Measurements from ENCODE around the gene RTKN2. TPM values are rescaled to one million over a fixed set of nuclear protein-coding genes. Genes with fewer than 3 reads are reported as not detected.
"Not testable (repeated sequence)": the region's sequence is repeated elsewhere in the genome, so short reads cannot be mapped to it uniquely, and the experiment has no call there.

RTKN2 gene
- total RNA-seq, 1 donor from 2014 or later, result 0.09 TPM

GRCh38 chr10:62297857-62298256 lies 29.2 kb upstream of the RTKN2 start:
- H3K4me1 Mint-ChIP-seq, result no peaks in the 10 kb centered on the region
- TF ChIP-seq CTCF (IDR thresholded peaks at IDR 0.05), result no peak
- ChIA-PET CTCF (no interaction called here), POLR2A (no interaction called here)
- ATAC-seq (ENCODE audit: low read depth) (no peak), DNase-seq (no peak)
- H3K27ac Mint-ChIP-seq, result no peak overlapping the region
- no peaks in the 10 kb centered on the region for H3K36me3 Mint-ChIP-seq (ENCODE audit: low read depth)
- no peak overlapping the region for H3K4me3 Mint-ChIP-seq
- intact Hi-C loops (cut with micrococcal nuclease), result no loop called here
- H3K9me3 Mint-ChIP-seq, result peaks cover 7% of the 10 kb centered on the region
- H3K27me3 Mint-ChIP-seq, result peaks cover 14% of the 10 kb centered on the region

DNA sequence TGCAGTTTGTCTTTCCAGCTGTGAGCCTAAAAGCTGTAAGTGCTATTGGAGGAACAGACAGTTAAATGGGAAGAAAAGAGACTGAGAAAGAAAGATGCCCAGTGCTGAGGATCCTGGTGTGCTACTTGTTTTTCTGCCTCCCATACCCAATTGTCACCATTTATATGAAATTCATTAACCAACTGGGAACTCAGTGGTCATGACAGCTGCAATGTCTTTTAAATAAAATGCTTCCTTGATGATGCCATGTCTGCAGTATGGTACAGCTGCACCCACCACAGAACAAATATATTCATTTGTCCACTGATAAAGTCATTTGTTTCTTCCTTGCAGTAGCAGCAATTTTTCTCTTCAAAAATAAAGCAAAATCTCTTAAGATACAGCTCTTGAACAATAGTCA lies 15.6 kb upstream of the RTKN2 start:
- Mint-ChIP-seq H3K36me3 (ENCODE audit: low read depth) (no peaks in the 10 kb centered on the region), H3K4me1 (no peaks in the 10 kb centered on the region), H3K9me3 (no peaks in the 10 kb centered on the region), H3K4me3 (no peak overlapping the region), H3K27me3 (peaks cover 8% of the 10 kb centered on the region), H3K27ac (no peak overlapping the region)
- ChIA-PET POLR2A (no interaction called here), CTCF (no interaction called here)
- intact Hi-C loops (cut with micrococcal nuclease), result no loop called here
- DNase-seq (no peak), ATAC-seq (ENCODE audit: low read depth) (no peak)
- TF ChIP-seq CTCF (IDR thresholded peaks at IDR 0.05), result no peak

DNA sequence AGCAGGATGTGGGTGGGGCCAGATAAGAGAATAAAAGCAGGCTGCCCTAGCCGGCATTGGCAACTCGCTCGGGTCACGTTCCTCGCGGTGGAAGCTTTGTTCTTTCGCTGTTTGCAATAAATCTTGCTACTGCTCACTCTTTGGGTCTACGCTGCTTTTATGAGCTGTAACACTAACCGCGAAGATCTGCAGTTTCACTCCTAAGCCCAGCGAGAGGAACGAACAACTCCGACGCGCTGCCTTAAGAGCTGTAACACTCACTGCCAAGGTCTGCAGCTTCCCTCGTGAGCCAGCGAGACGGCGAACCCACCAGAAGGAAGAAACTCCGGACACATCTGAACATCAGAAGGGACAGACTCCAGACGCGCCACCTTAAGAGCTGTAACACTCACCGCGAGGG lies 12.7 kb upstream of the RTKN2 start:
- POLR2A ChIA-PET, result interaction anchor here (0.7 kb wide), 1 partner anchor 204 kb away, joined by 5 read pairs; no protein-coding TSS in a partner anchor
- not testable (repeated sequence) for H3K4me3 Mint-ChIP-seq; H3K36me3 Mint-ChIP-seq (ENCODE audit: low read depth)

DNA sequence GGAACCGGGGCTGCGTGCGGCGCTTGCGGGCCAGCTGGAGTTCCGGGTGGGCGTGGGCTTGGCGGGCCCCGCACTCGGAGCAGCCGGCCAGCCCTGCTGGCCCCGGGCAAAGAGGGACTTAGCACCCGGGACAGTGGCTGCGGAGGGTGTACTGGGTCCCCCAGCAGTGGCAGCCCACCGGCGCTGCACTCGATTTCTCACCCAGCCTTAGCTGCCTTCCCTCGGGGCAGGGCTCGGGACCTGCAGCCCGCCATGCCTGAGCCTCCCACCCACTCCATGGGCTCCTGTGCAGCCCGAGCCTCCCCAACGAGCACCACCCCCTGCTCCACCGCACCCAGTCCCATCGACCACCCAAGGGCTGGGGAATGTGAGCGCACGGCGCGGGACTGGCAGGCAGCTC lies 11.7 kb upstream of the RTKN2 start:
- H3K36me3 Mint-ChIP-seq (ENCODE audit: low read depth); ATAC-seq (ENCODE audit: low read depth); H3K27me3 Mint-ChIP-seq; intact Hi-C loops (cut with micrococcal nuclease); DNase-seq; POLR2A ChIA-PET; H3K9me3 Mint-ChIP-seq; H3K4me1 Mint-ChIP-seq; H3K27ac Mint-ChIP-seq; H3K4me3 Mint-ChIP-seq: not testable (repeated sequence)
- CTCF ChIA-PET, result interaction anchor here (0.5 kb wide), 1 partner anchor 787 kb away, joined by 3 read pairs; no protein-coding TSS in a partner anchor

More for the DNA sequence above, 12.7 kb upstream of the RTKN2 start:
- H3K4me1 Mint-ChIP-seq; CTCF ChIA-PET; intact Hi-C loops (cut with micrococcal nuclease); ATAC-seq (ENCODE audit: low read depth); H3K27me3 Mint-ChIP-seq; H3K27ac Mint-ChIP-seq; H3K9me3 Mint-ChIP-seq; DNase-seq: not testable (repeated sequence)

DNA sequence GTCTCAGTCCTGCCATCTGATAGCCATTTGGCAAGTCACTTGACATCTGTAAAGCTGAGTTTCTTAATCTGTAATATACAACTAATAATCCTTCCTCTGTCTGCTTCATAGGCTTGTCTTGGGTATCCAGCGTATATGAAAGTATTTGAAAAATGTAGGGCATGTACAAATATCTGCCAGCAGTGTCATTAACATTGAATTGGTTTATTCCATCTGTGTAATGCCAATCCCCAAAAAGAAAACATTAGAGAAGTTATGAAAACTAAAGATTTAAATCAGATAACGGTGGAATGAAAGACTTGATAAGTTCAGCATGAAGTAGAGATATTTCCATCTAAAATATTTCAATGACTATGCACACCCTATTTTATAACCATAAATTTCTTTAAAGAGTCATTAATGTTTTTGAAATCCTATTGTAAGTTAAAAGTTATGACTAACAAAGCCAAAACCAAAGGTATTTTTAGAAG lies 9.8 kb upstream of the RTKN2 start:
- no peaks in the 10 kb centered on the region for H3K4me1 Mint-ChIP-seq
- peaks cover 4% of the 10 kb centered on the region for H3K27me3 Mint-ChIP-seq
- H3K36me3 Mint-ChIP-seq (ENCODE audit: low read depth), result no peaks in the 10 kb centered on the region
- DNase-seq, result no peak
- no peak overlapping the region for H3K4me3 Mint-ChIP-seq
- TF ChIP-seq CTCF (IDR thresholded peaks at IDR 0.05), result no peak
- no peaks in the 10 kb centered on the region for H3K9me3 Mint-ChIP-seq
- no peak for ATAC-seq (ENCODE audit: low read depth)
- POLR2A ChIA-PET, result no interaction called here
- no peak overlapping the region for H3K27ac Mint-ChIP-seq
- intact Hi-C loops (cut with micrococcal nuclease), result no loop called here
- CTCF ChIA-PET, result no interaction called here

- TF ChIP-seq CTCF (IDR thresholded peaks at IDR 0.05), result no peak
- Mint-ChIP-seq H3K9me3 (no peaks in the 10 kb centered on the region), H3K4me1 (no peaks in the 10 kb centered on the region), H3K27me3 (peaks cover 4% of the 10 kb centered on the region), H3K36me3 (ENCODE audit: low read depth) (no peaks in the 10 kb centered on the region), H3K27ac (no peak overlapping the region), H3K4me3 (no peak overlapping the region)
- DNase-seq (no peak), ATAC-seq (ENCODE audit: low read depth) (no peak)
- ChIA-PET CTCF (no interaction called here), POLR2A (no interaction called here)
- intact Hi-C loops (cut with micrococcal nuclease), result no loop called here
Observed at GRCh38 chr10:62277971-62278370, 9.3 kb upstream of the RTKN2 start.
